Uterus (tissue), 4 donors: ENCODE measurements around the gene OR1M1. TPM values are rescaled to one million over a fixed set of nuclear protein-coding genes. Genes with fewer than 3 reads are reported as not detected.
A peak's percentile ranks its signal among the peaks of the same experiment; 100 is the strongest.
"Not testable (repeated sequence)": the region's sequence is repeated elsewhere in the genome, so short reads cannot be mapped to it uniquely, and the experiment has no call there.

Source experiments
- DNase-seq, 2 donors: peaks; one replicate each; pipeline ENCODE4 v3.0.0-alpha.2; 2019 to 2020
- H3K27ac ChIP-seq, 2 donors: fragments of 200-600 bp; sonication (generic); 1 replicate in 1 of 2; 2 replicates in 1 of 2; pipeline ENCODE4 v1.5.1; 2016 to 2018
- H3K27me3 ChIP-seq, 2 donors: fragments of 200-600 bp; sonication (generic); one replicate each; pipeline ENCODE4 v1.5.1; 2018 to 2019; ENCODE audit warnings: control low read depth in 1 of 2
- H3K36me3 ChIP-seq, 2 donors: fragments of 200-600 bp; sonication (generic); one replicate each; pipeline ENCODE4 v1.5.1; 2019; ENCODE audit warnings: control low read depth in 1 of 2
- H3K4me1 ChIP-seq, 2 donors: fragments of 200-600 bp; sonication (generic); one replicate each; pipeline ENCODE4 v1.5.1; 2018 to 2019; ENCODE audit warnings: control low read depth in 1 of 2
- H3K4me3 ChIP-seq, 2 donors: fragments of 200-600 bp; sonication (generic); 1 replicate in 1 of 2; 2 replicates in 1 of 2; pipeline ENCODE4 v1.5.1; 2018 to 2019; ENCODE audit warnings: mild to moderate bottlenecking in 1 of 2
- H3K9me3 ChIP-seq, 2 donors: fragments of 200-600 bp; sonication (generic); one replicate each; pipeline ENCODE4 v1.5.1; 2019; ENCODE audit warnings: control low read depth in 1 of 2
- POLR2A ChIP-seq, 2 donors: fragments of 450-650 bp; IDR thresholded peaks; one replicate each; pipeline ENCODE4 v1.6.1; 2016; ENCODE audit warnings: antibody characterized with exemption in 2 of 2, mild to moderate bottlenecking in 1 of 2, moderate library complexity in 1 of 2
- intact Hi-C: fragments of 100-400 bp; cut with DNase I; formaldehyde crosslinking; loops from one replicate; pipeline ENCODE4 v1.15.1; 2023; ENCODE audit warnings: low total_unique reads
- total RNA-seq, 4 donors: library from RNA; depleted of rRNA in 3 of 4; stranded (reverse); fragments of >200 nt in 3 of 4; gene quantifications; one replicate each; pipeline versions ENCODE4 v1.1.0 to v1.2.4, GENCODE V29; 2014 to 2023
- TF ChIP-seq, protein P1 (sequence below), 4 experiments: fragments of 200-600 bp in 2 of 4; fragments of 450-650 bp in 2 of 4; sonication (generic) in 2 of 4; IDR thresholded peaks; one replicate each; pipeline ENCODE4 v1.5.1; 2016 to 2019; ENCODE audit warnings: antibody characterized with exemption in 4 of 4, mild to moderate bottlenecking in 2 of 4, moderate library complexity in 1 of 4
- donor health status: DM: yes; HTN: yes; CAD: no.

The OR1M1 gene
- total RNA-seq, 4 donors from 2014 or later, result not detected

DNA sequence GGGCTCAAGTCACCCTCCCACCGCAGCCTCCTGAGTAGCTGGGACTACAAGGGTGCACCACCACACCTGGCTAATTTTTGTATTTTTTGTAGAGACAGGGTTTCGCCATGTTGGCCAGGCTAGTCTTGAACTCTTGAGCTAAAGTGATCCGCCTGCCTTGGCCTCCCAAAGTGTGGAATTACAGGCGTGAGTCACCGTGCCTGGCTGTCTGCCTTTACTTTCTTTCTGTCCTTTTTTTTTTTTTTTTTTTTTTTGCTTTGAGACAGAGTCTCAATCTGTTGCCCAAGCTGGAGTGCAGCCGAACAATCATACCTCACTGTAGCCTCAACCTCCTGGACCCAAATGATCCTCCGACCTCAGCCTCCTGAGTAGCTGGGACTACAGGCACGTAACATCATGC, 25.0 kb upstream of the OR1M1 start:
- no peaks in the 10 kb centered on the region for H3K9me3 ChIP-seq
- no peaks in the 10 kb centered on the region for H3K36me3 ChIP-seq
- intact Hi-C loops, result no loop called here
- H3K4me1 ChIP-seq, result no peaks in the 10 kb centered on the region
- H3K27ac ChIP-seq, result no peak overlapping the region
- no peak overlapping the region for H3K4me3 ChIP-seq
- peak in 1 of 2 donors; percentile 23 for DNase-seq
- no peaks in the 10 kb centered on the region for H3K27me3 ChIP-seq
- TF ChIP-seq, protein P1, sequence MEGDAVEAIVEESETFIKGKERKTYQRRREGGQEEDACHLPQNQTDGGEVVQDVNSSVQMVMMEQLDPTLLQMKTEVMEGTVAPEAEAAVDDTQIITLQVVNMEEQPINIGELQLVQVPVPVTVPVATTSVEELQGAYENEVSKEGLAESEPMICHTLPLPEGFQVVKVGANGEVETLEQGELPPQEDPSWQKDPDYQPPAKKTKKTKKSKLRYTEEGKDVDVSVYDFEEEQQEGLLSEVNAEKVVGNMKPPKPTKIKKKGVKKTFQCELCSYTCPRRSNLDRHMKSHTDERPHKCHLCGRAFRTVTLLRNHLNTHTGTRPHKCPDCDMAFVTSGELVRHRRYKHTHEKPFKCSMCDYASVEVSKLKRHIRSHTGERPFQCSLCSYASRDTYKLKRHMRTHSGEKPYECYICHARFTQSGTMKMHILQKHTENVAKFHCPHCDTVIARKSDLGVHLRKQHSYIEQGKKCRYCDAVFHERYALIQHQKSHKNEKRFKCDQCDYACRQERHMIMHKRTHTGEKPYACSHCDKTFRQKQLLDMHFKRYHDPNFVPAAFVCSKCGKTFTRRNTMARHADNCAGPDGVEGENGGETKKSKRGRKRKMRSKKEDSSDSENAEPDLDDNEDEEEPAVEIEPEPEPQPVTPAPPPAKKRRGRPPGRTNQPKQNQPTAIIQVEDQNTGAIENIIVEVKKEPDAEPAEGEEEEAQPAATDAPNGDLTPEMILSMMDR (IDR thresholded peaks at IDR 0.05), result no peak
- no peak for TF ChIP-seq POLR2A (IDR thresholded peaks at IDR 0.05)

DNA sequence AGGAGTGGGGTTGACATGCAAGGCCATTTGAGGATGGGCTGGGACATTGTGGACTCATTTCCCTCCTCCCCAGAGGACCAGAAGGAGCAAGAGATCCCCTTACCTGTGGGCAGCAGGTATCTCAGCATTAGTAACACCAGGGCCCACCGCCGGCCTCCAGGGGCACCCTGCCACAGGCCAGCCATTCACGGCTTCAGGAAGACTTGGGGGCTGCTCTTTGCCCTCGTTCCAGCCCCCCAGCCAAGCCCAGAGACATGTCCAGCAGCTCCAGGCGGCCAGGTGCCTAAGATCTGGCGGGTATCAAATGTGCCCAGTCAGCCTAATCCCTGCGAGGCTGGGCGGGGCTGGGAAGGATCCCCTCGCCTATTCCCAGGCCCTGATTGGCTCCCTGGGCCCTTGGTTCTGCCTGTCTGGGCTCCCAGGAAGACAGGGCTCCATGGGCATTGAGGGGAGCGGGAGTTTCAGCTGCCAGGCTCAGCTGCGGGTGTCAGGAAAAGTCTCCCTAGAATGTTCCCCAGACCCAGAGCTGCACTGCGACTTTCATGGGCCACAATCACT, 21.3 kb upstream of the OR1M1 start:
- no peaks in the 10 kb centered on the region for H3K9me3 ChIP-seq
- intact Hi-C loops, result no loop called here
- TF ChIP-seq POLR2A (IDR thresholded peaks at IDR 0.05), result no peak
- TF ChIP-seq, protein P1 (IDR thresholded peaks at IDR 0.05), result no peak

DNA sequence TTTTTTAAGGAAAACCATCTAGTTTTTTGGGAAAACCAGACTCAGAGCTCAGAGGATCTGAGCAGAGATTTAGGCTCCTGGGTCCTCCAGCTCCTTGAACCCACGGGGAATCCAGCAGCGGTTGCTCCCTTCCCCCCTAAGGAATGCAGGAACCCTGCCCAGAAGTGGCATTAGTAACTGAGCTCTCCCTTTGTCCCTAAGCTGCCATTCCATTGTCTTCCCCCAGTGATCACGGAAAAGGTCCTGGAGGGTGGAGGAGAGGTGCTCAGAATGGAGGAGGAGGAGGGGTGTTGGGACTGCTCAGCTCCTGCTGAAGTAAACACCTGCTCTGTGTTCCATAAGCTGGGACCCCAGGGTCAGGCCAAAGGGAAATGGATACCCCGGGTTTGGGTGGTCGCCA, 16.8 kb upstream of the OR1M1 start:
- Histone ChIP-seq H3K27ac (no peak overlapping the region), H3K9me3 (no peaks in the 10 kb centered on the region), H3K36me3 (no peaks in the 10 kb centered on the region), H3K4me3 (no peak overlapping the region), H3K27me3 (no peaks in the 10 kb centered on the region), H3K4me1 (peaks cover 0 to 4% of the 10 kb centered on the region in 2 donors)
- DNase-seq, result no peak
- no peak for TF ChIP-seq POLR2A (IDR thresholded peaks at IDR 0.05)
- TF ChIP-seq, protein P1 (IDR thresholded peaks at IDR 0.05), result no peak
- intact Hi-C loops, result no loop called here

More for the DNA sequence above, 21.3 kb upstream of the OR1M1 start:
- H3K4me3 ChIP-seq, result no peak overlapping the region
- H3K4me1 ChIP-seq, result no peaks in the 10 kb centered on the region
- no peak overlapping the region for H3K27ac ChIP-seq
- H3K27me3 ChIP-seq, result no peaks in the 10 kb centered on the region
- DNase-seq, result no peak
- no peaks in the 10 kb centered on the region for H3K36me3 ChIP-seq

DNA sequence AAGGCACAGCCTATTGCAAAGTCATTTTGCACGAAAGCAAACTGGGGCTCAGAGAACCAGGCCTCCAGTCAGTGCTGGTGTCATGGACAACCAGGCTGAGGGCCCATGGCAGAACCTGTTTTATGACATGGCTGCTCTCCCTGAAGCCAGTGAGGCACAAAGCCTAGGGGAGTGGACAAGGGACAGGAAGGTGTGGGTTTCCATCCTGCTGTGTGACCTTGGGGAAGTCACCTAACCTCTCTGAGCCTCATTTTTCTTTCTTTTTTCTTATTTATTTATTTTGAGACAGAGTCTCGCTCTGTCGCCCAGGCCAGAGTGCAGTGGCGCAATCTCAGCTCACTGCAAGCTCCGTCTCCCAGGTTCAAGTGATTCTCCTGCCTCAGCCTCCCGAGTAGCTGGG, 15.1 kb upstream of the OR1M1 start:
- H3K27me3 ChIP-seq, H3K36me3 ChIP-seq, H3K9me3 ChIP-seq, H3K4me1 ChIP-seq, DNase-seq, H3K4me3 ChIP-seq, H3K27ac ChIP-seq, intact Hi-C loops: not testable (repeated sequence)

DNA sequence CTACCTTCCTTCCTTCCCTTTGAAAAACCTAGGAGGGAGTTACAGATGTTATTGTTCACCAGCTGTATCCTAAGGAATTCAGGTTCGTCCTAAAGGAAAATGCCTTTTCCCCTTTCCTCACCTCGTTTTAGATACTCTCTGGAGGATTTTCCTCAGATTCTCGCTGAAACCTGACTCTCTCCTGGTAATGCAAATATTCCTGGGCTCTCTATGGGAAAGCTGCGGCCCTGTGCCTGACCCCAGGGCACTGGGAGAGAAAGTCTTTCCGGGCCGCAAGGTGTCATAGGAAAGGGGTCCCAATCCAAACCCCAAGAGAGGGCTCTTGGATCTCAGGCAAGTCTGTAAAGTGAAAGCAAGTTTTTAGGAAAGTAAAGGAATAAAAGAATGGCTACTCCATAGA, 13.1 kb upstream of the OR1M1 start:
- peak overlapping the region in 1 of 2 donors; percentile 40 for H3K27ac ChIP-seq
- TF ChIP-seq, protein P1 (IDR thresholded peaks at IDR 0.05), result no peak
- TF ChIP-seq POLR2A (IDR thresholded peaks at IDR 0.05), result no peak
- H3K27me3 ChIP-seq, result no peaks in the 10 kb centered on the region
- no peaks in the 10 kb centered on the region for H3K9me3 ChIP-seq
- intact Hi-C loops, result no loop called here
- DNase-seq, result no peak
- no peak overlapping the region for H3K4me3 ChIP-seq
- H3K4me1 ChIP-seq, result peaks cover 0 to 6% of the 10 kb centered on the region in 2 donors
- H3K36me3 ChIP-seq, result no peaks in the 10 kb centered on the region
